ENCODE measurements around the gene OR2M5. TPM values are rescaled to one million over a fixed set of nuclear protein-coding genes. Genes with fewer than 3 reads are reported as not detected.

OR2M5 gene
- total and polyA plus RNA-seq, 2 donors = not detected

GRCh38 chr1:248152056-248152827 is 7.3 kb downstream of the OR2M5 start:
- H3K4me1 ChIP-seq (ENCODE audit: control insufficient read depth in 2 of 2, insufficient read depth in 2 of 2, low read length in 2 of 2) = no peaks in the 10 kb centered on the region
- H3K36me3 ChIP-seq (ENCODE audit: control insufficient read depth in 2 of 2, insufficient read depth in 2 of 2, low read length in 1 of 2) = no peaks in the 10 kb centered on the region
- H3K9me3 ChIP-seq (ENCODE audit: control insufficient read depth in 2 of 2, insufficient read depth in 1 of 2, low read length in 1 of 2) = peaks cover 0 to 8% of the 10 kb centered on the region in 2 donors
- H3K4me3 ChIP-seq (ENCODE audit: low read length in 2 of 2) = no peak overlapping the region
- DNase-seq (ENCODE audit: low read depth in 6 of 9, low spot score in 9 of 9) = no peak
- 96% methylated on average over 6 of the region's 6 CpGs for WGBS
- no peak overlapping the region for H3K27ac ChIP-seq (ENCODE audit: low read depth in 1 of 2, low read length in 1 of 2)
- no peaks in the 10 kb centered on the region for H3K27me3 ChIP-seq (ENCODE audit: control insufficient read depth in 2 of 2, insufficient read depth in 1 of 2, low read length in 1 of 2)

DNA sequence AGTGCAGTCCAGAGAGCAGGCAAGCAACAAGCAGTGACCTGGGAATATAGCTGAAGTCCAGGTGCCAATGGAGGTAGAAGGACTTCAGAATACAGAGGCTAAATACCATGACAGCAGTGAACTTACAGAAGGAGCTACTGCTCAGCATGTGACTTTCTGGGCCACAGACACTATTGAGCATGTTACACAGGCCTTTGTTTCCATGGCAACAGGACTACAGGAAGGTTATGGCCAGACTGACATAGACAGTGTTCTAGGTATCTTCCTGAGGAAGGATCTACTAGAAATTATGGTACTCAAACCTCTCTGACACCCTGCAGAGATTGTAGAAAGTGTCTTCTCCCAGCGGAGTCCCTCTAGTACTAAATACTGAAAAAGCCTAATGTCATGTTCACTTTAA is 11.0 kb downstream of the OR2M5 start:
- peaks cover 0 to 8% of the 10 kb centered on the region in 2 donors for H3K9me3 ChIP-seq (ENCODE audit: control insufficient read depth in 2 of 2, insufficient read depth in 1 of 2, low read length in 1 of 2)
- H3K27me3 ChIP-seq (ENCODE audit: control insufficient read depth in 2 of 2, insufficient read depth in 1 of 2, low read length in 1 of 2) = no peaks in the 10 kb centered on the region
- no peaks in the 10 kb centered on the region for H3K36me3 ChIP-seq (ENCODE audit: control insufficient read depth in 2 of 2, insufficient read depth in 2 of 2, low read length in 1 of 2)
- WGBS = 56% methylated on average over 1 of the region's 1 CpG
- H3K27ac ChIP-seq (ENCODE audit: low read depth in 1 of 2, low read length in 1 of 2) = no peak overlapping the region
- H3K4me1 ChIP-seq (ENCODE audit: control insufficient read depth in 2 of 2, insufficient read depth in 2 of 2, low read length in 2 of 2) = no peaks in the 10 kb centered on the region
- DNase-seq (ENCODE audit: low read depth in 6 of 9, low spot score in 9 of 9) = no peak
- no peak overlapping the region for H3K4me3 ChIP-seq (ENCODE audit: low read length in 2 of 2)

DNA sequence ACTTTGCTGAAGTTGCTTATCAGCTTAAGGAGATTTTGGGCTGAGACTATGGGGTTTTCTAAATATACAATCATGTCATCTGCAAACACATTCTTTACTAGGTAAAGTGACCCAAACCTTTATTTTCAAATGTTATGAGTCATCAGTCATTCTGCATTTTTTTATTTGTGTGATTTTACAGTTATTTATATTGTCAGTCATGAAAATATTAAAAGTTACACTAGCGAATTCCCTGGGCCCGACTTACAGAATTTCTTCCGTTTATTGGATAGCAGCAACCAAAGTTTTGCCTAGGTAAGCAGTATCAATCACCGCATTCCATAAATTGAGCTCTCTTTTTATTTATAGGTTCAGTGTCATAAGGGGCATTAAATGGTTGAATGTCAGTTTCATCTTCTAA is 13.8 kb downstream of the OR2M5 start:
- DNase-seq (ENCODE audit: low read depth in 6 of 9, low spot score in 9 of 9) = no peak
- Histone ChIP-seq H3K9me3 (ENCODE audit: control insufficient read depth in 2 of 2, insufficient read depth in 1 of 2, low read length in 1 of 2) (no peaks in the 10 kb centered on the region), H3K4me3 (ENCODE audit: low read length in 2 of 2) (no peak overlapping the region), H3K27ac (ENCODE audit: low read depth in 1 of 2, low read length in 1 of 2) (no peak overlapping the region), H3K4me1 (ENCODE audit: control insufficient read depth in 2 of 2, insufficient read depth in 2 of 2, low read length in 2 of 2) (no peaks in the 10 kb centered on the region), H3K36me3 (ENCODE audit: control insufficient read depth in 2 of 2, insufficient read depth in 2 of 2, low read length in 1 of 2) (no peaks in the 10 kb centered on the region), H3K27me3 (ENCODE audit: control insufficient read depth in 2 of 2, insufficient read depth in 1 of 2, low read length in 1 of 2) (no peaks in the 10 kb centered on the region)
- WGBS = 95% methylated on average over 4 of the region's 4 CpGs

DNA sequence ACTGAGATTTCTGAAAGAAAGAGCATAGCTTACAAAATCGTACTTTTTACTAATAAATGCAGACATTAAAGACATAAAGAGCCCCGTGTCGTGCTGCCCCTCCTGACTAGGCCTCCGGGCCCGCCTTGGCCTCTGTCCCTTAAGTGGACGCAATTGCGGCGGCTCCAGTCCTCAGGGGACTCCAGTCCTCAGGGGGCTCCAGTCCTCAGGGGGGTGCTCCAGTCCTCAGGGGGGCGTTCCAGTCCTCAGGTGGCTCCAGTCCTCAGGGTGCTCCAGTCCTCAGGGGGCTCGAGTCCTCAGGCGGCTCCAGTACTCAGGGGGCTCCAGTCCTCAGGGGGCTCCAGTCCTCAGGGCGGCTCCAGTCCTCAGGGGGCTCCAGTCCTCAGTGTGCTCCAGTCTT is 19.1 kb downstream of the OR2M5 start:
- Histone ChIP-seq H3K27me3 (ENCODE audit: control insufficient read depth in 2 of 2, insufficient read depth in 1 of 2, low read length in 1 of 2) (no peaks in the 10 kb centered on the region), H3K9me3 (ENCODE audit: control insufficient read depth in 2 of 2, insufficient read depth in 1 of 2, low read length in 1 of 2) (peaks cover 0 to 19% of the 10 kb centered on the region in 2 donors), H3K36me3 (ENCODE audit: control insufficient read depth in 2 of 2, insufficient read depth in 2 of 2, low read length in 1 of 2) (no peaks in the 10 kb centered on the region), H3K27ac (ENCODE audit: low read depth in 1 of 2, low read length in 1 of 2) (no peak overlapping the region), H3K4me3 (ENCODE audit: low read length in 2 of 2) (no peak overlapping the region), H3K4me1 (ENCODE audit: control insufficient read depth in 2 of 2, insufficient read depth in 2 of 2, low read length in 2 of 2) (no peaks in the 10 kb centered on the region)
- DNase-seq (ENCODE audit: low read depth in 6 of 9, low spot score in 9 of 9) = no peak
- 93% methylated on average over 12 of the region's 12 CpGs for WGBS

DNA sequence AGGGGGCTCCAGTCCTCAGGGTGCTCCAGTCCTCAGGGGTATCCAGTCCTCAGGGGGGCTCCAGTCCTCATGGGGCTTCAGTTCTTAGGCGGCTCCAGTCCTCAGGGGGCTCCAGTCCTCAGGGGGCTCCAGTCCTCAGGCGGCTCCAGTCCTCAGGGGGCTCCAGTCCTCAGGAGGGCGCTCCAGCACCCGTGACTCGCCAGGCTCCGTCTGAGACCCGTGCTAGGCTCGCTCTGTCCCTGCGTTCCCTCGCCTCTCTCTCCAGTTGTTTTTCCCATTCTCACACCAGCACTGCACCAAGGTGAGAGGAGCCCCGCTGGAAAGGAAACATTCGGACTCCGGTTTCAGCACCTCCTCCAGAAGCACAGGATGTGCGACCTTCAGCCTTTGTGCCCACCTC is 20.2 kb downstream of the OR2M5 start:
- WGBS = 96% methylated on average over 14 of the region's 14 CpGs
- Histone ChIP-seq H3K4me3 (ENCODE audit: low read length in 2 of 2) (no peak overlapping the region), H3K27ac (ENCODE audit: low read depth in 1 of 2, low read length in 1 of 2) (no peak overlapping the region), H3K27me3 (ENCODE audit: control insufficient read depth in 2 of 2, insufficient read depth in 1 of 2, low read length in 1 of 2) (no peaks in the 10 kb centered on the region), H3K4me1 (ENCODE audit: control insufficient read depth in 2 of 2, insufficient read depth in 2 of 2, low read length in 2 of 2) (no peaks in the 10 kb centered on the region), H3K9me3 (ENCODE audit: control insufficient read depth in 2 of 2, insufficient read depth in 1 of 2, low read length in 1 of 2) (peaks cover 0 to 19% of the 10 kb centered on the region in 2 donors), H3K36me3 (ENCODE audit: control insufficient read depth in 2 of 2, insufficient read depth in 2 of 2, low read length in 1 of 2) (no peaks in the 10 kb centered on the region)
- no peak for DNase-seq (ENCODE audit: low read depth in 6 of 9, low spot score in 9 of 9)

DNA sequence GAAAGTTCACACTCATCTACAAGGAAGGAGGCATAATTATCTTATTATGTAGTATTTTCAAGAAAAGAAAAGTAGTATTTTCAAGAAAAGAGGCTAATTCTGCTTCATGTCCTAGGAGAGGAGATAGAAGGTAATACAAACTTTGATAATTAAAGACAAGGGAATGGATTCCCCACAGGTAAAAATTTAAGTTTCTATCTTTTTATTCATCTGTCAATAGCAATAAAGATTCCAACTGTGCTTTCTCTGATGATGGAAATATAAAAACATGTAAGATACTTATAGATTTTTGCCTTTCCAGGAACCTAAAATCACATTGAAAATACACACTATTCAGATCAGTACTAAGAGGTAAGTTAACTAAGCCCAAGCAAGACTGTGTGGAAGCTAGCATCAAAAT is 29.6 kb downstream of the OR2M5 start, which contains the start of gene OR2M2:
Gene OR2M2 (plus strand): TSS at position 301 of the 400 bp plus-strand sequence. CDS start 5,165 bp downstream, outside the sequence.
- no peaks in the 10 kb centered on the region for H3K4me1 ChIP-seq (ENCODE audit: control insufficient read depth in 2 of 2, insufficient read depth in 2 of 2, low read length in 2 of 2)
- H3K4me3 ChIP-seq (ENCODE audit: low read length in 2 of 2) = no peak within 1 kb of the TSS
- no peaks in the 10 kb centered on the region for H3K36me3 ChIP-seq (ENCODE audit: control insufficient read depth in 2 of 2, insufficient read depth in 2 of 2, low read length in 1 of 2)
- DNase-seq (ENCODE audit: low read depth in 6 of 9, low spot score in 9 of 9) = no peak
- H3K27me3 ChIP-seq (ENCODE audit: control insufficient read depth in 2 of 2, insufficient read depth in 1 of 2, low read length in 1 of 2) = no peaks in the 10 kb centered on the region
- H3K27ac ChIP-seq (ENCODE audit: low read depth in 1 of 2, low read length in 1 of 2) = no peak within 1 kb of the TSS
- H3K9me3 ChIP-seq (ENCODE audit: control insufficient read depth in 2 of 2, insufficient read depth in 1 of 2, low read length in 1 of 2) = no peaks in the 10 kb centered on the region

DNA sequence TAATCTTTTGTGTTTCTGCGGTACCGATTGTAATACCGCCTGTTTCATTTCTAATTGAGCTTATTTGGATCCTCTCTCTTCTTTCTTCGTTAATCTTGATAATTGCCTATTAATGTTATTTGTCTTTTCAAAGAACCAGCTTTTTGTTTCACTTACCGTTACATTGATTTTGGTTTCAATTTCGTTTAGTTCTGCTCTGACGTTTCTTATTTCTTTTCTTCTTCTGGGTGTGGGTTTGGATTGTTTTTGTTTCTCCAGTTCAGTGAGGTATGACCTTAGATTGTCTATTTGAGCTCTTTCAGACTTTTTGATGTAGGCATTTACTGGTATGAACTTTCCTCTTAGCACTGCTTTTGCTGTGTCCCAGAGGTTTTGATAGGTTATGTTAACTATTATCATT is 39.0 kb downstream of the OR2M5 start:
- WGBS = 71% methylated on average over 7 of the region's 7 CpGs
- Histone ChIP-seq H3K27ac (ENCODE audit: low read depth in 1 of 2, low read length in 1 of 2) (no peak overlapping the region), H3K9me3 (ENCODE audit: control insufficient read depth in 2 of 2, insufficient read depth in 1 of 2, low read length in 1 of 2) (peaks cover 0 to 5% of the 10 kb centered on the region in 2 donors)

GRCh38 chr1:248187363-248187762 is 42.4 kb downstream of the OR2M5 start:
- WGBS = 72% methylated on average over 3 of the region's 3 CpGs
- Histone ChIP-seq H3K36me3 (ENCODE audit: control insufficient read depth in 2 of 2, insufficient read depth in 2 of 2, low read length in 1 of 2) (no peaks in the 10 kb centered on the region), H3K4me1 (ENCODE audit: control insufficient read depth in 2 of 2, insufficient read depth in 2 of 2, low read length in 2 of 2) (no peaks in the 10 kb centered on the region), H3K27me3 (ENCODE audit: control insufficient read depth in 2 of 2, insufficient read depth in 1 of 2, low read length in 1 of 2) (no peaks in the 10 kb centered on the region), H3K27ac (ENCODE audit: low read depth in 1 of 2, low read length in 1 of 2) (no peak overlapping the region), H3K4me3 (ENCODE audit: low read length in 2 of 2) (no peak overlapping the region), H3K9me3 (ENCODE audit: control insufficient read depth in 2 of 2, insufficient read depth in 1 of 2, low read length in 1 of 2) (peaks cover 0 to 11% of the 10 kb centered on the region in 2 donors)
- no peak for DNase-seq (ENCODE audit: low read depth in 6 of 9, low spot score in 9 of 9)

More for the DNA sequence above, 39.0 kb downstream of the OR2M5 start:
- no peak for DNase-seq (ENCODE audit: low read depth in 6 of 9, low spot score in 9 of 9)
- no peaks in the 10 kb centered on the region for H3K4me1 ChIP-seq (ENCODE audit: control insufficient read depth in 2 of 2, insufficient read depth in 2 of 2, low read length in 2 of 2)
- no peaks in the 10 kb centered on the region for H3K27me3 ChIP-seq (ENCODE audit: control insufficient read depth in 2 of 2, insufficient read depth in 1 of 2, low read length in 1 of 2)
- H3K4me3 ChIP-seq (ENCODE audit: low read length in 2 of 2) = no peak overlapping the region
- H3K36me3 ChIP-seq (ENCODE audit: control insufficient read depth in 2 of 2, insufficient read depth in 2 of 2, low read length in 1 of 2) = no peaks in the 10 kb centered on the region

GRCh38 chr1:248189026-248189425 is 44.1 kb downstream of the OR2M5 start:
- no peak for DNase-seq (ENCODE audit: low read depth in 6 of 9, low spot score in 9 of 9)
- Histone ChIP-seq H3K36me3 (ENCODE audit: control insufficient read depth in 2 of 2, insufficient read depth in 2 of 2, low read length in 1 of 2) (no peaks in the 10 kb centered on the region), H3K27me3 (ENCODE audit: control insufficient read depth in 2 of 2, insufficient read depth in 1 of 2, low read length in 1 of 2) (no peaks in the 10 kb centered on the region), H3K27ac (ENCODE audit: low read depth in 1 of 2, low read length in 1 of 2) (no peak overlapping the region), H3K9me3 (ENCODE audit: control insufficient read depth in 2 of 2, insufficient read depth in 1 of 2, low read length in 1 of 2) (peaks cover 0 to 11% of the 10 kb centered on the region in 2 donors), H3K4me3 (ENCODE audit: low read length in 2 of 2) (no peak overlapping the region), H3K4me1 (ENCODE audit: control insufficient read depth in 2 of 2, insufficient read depth in 2 of 2, low read length in 2 of 2) (no peaks in the 10 kb centered on the region)
- 67% methylated on average over 11 of the region's 11 CpGs for WGBS

Data from thymus (tissue), 11 donors.